ENCODE data around the gene ZNF771.
A peak's percentile ranks its signal among the peaks of the same experiment; 100 is the strongest.

Gene ZNF771

DNA sequence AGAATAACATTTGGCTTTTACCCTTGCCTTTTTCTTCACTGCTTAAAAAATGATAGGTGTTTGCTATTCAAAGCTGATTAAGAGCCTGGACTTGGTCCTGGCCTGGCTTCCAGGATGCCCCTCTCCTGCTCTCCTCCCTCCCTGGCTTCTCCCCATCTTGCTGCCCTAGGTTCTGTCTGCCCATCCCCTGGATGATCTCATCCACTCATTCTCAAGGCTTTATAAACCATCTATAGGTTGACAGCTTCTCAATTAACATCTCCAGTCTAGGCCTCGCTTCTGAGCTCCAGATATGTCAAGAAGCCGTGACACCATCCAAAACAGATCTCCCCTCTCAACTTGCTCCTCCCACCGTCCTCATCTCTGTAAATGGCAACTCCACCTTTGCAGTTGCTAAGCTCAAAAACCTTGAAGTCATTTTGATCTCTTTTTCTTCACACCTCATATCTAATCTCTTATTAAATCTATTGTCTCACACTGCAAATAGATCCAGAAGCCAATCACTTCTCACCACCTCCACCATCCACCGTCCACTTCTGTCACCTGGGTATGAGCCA is 8.7 kb downstream of the ZNF771 start:
- no peak for DNase-seq
- Histone ChIP-seq H3K27me3 (no peaks in the 10 kb centered on the region), H3K36me3 (peaks cover 12% of the 10 kb centered on the region), H3K9me3 (no peaks in the 10 kb centered on the region), H3K4me3 (ENCODE audit: low read depth, low read length) (no peak overlapping the region), H3K4me1 (peaks cover 3% of the 10 kb centered on the region; the same call in 1 of the 2 replicates)
- TF ChIP-seq, protein P1, sequence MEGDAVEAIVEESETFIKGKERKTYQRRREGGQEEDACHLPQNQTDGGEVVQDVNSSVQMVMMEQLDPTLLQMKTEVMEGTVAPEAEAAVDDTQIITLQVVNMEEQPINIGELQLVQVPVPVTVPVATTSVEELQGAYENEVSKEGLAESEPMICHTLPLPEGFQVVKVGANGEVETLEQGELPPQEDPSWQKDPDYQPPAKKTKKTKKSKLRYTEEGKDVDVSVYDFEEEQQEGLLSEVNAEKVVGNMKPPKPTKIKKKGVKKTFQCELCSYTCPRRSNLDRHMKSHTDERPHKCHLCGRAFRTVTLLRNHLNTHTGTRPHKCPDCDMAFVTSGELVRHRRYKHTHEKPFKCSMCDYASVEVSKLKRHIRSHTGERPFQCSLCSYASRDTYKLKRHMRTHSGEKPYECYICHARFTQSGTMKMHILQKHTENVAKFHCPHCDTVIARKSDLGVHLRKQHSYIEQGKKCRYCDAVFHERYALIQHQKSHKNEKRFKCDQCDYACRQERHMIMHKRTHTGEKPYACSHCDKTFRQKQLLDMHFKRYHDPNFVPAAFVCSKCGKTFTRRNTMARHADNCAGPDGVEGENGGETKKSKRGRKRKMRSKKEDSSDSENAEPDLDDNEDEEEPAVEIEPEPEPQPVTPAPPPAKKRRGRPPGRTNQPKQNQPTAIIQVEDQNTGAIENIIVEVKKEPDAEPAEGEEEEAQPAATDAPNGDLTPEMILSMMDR (IDR thresholded peaks at IDR 0.05; ENCODE audit: low read depth, low read length): no peak

DNA sequence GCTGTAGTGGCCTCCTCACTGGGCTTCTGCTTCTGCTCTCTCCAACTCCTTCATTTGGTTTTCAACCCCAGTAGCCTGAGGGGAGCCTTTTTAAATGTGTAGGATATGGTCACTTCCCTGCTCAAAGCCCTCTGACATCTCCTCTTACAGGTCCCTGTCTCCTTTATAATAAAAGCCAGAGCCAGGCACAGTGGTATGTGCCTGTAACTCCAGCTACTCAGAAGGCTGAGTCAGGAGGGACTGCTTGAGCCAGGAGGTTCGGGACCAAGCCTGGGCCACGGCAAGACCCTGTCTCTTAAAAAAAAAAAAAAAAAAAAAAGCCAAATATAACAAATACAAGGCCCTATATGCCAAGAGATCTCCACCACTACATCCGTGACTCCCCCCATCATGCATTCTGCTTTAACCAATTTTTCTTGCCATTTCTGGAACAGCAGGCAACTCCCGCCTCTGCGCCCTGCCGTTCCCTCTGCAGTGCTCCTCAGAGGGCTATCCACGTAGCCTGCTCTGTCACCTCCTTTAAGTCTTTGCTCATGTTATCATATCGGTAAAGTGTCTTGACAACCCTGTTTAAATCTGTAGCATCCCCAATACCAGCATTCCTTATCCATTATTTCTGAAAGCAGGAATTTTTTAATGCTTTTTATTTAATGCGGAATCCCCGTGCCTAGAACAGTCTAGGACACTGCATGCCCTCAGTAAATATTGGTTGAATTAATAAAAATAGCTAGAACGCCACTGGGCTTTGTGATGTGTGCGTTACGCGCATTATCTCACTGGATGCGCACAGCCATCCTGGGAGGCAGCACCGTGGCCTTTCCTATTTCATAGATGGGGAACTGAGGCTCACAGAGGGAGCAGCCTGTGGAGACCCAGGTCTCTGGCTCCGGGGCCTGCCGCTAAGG is 9.5 kb downstream of the ZNF771 start:
- TF ChIP-seq, protein P1 (IDR thresholded peaks at IDR 0.05; ENCODE audit: low read depth, low read length): no peak
- no peaks in the 10 kb centered on the region for H3K9me3 ChIP-seq
- H3K27me3 ChIP-seq: no peaks in the 10 kb centered on the region
- peaks cover 15% of the 10 kb centered on the region for H3K36me3 ChIP-seq
- H3K4me3 ChIP-seq (ENCODE audit: low read depth, low read length): peak overlapping the region; percentile 59
- no peak for DNase-seq
- H3K4me1 ChIP-seq: peaks cover 3% of the 10 kb centered on the region; the same call in 1 of the 2 replicates

DNA sequence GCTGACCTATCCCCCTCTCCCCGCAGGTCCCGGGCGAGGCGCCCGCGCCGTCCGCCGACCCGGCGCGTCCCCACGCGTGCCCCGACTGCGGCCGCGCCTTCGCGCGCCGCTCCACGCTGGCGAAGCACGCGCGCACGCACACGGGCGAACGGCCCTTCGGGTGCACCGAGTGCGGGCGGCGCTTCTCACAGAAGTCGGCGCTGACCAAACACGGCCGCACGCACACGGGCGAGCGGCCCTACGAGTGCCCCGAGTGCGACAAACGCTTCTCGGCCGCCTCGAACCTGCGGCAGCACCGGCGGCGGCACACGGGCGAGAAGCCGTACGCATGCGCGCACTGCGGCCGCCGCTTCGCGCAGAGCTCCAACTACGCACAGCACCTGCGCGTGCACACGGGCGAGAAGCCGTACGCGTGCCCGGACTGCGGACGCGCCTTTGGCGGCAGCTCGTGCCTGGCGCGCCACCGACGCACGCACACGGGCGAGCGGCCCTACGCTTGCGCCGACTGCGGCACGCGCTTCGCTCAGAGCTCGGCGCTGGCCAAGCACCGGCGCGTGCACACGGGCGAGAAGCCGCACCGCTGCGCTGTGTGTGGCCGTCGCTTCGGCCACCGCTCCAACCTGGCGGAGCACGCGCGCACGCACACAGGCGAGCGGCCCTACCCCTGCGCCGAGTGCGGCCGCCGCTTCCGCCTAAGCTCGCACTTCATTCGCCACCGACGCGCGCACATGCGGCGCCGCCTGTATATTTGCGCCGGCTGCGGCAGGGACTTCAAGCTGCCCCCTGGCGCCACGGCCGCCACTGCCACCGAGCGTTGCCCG is 10.3 kb downstream of the ZNF771 start:
- H3K9me3 ChIP-seq: no peaks in the 10 kb centered on the region
- DNase-seq: peak; percentile 92
- TF ChIP-seq, protein P1 (IDR thresholded peaks at IDR 0.05; ENCODE audit: low read depth, low read length): peak; percentile 43
- peak overlapping the region; percentile 59 for H3K4me3 ChIP-seq (ENCODE audit: low read depth, low read length)
- peaks cover 19% of the 10 kb centered on the region for H3K36me3 ChIP-seq
- peaks cover 3% of the 10 kb centered on the region; the same call in 1 of the 2 replicates for H3K4me1 ChIP-seq
- H3K27me3 ChIP-seq: no peaks in the 10 kb centered on the region

DNA sequence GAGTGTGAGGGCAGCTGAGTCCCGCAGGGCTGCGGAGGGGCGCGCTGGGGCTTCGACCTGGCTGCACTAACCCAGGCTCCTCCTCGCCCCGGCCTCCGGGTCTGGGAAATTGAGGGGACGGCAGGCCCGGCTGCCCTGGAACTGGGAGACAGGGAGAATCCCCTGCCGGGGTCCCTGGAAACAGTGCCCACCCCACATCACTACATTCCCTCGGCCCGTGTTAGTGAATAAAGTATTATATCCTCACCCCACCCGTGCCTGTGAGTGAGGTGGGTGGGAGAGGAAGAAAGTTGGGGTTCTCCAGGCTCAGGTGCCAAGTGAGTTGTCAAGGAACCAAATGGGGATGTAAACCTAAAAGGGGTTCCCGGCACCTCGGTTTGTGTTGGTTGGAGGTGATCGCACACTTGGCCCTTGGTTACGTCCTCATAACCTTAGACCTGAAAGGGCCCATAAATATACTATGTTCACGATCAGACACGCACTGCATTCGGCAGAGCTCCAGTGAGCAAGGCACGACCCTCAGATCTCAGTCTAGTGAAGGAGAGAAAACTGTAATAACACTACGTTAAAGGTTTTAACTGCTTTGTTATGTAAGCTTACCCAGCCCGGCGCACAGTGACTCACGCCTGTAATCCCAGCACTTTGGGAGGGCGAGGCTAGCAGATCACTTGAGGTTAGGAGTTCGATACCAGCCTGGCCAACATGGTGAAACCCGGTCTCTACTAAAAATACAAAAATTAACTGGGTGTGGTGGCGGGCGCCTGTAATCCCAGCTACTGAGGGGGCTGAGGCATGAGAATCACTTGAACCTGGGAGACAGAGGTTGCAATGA is 11.2 kb downstream of the ZNF771 start:
- Histone ChIP-seq H3K9me3 (no peaks in the 10 kb centered on the region), H3K4me1 (peaks cover 3% of the 10 kb centered on the region; the same call in 1 of the 2 replicates), H3K36me3 (peaks cover 28% of the 10 kb centered on the region), H3K4me3 (ENCODE audit: low read depth, low read length) (peak overlapping the region; percentile 59), H3K27me3 (no peaks in the 10 kb centered on the region)
- DNase-seq: no peak
- TF ChIP-seq, protein P1 (IDR thresholded peaks at IDR 0.05; ENCODE audit: low read depth, low read length): no peak

DNA sequence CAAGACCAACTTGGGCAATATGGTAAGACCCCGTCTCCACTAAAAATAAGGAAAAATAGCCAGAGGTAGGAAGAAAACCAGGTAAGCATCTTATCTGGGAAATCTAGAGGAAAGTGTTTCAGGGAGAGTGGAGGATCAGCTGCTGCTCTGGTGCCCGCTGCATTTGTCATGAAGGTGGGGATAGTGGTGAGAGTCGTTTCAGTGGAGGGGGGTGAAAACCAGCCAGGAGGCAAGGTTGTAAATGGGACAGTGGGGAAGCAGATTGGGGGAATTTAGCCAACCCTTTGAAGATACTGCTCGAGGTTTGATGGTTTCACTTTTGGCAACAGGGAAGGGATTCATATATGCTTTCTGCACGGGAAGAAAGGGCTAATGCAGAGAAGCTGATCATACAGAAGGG is 13.6 kb downstream of the ZNF771 start:
- no peak for DNase-seq
- H3K4me1 ChIP-seq: peaks cover 3% of the 10 kb centered on the region; the same call in 1 of the 2 replicates
- H3K4me3 ChIP-seq (ENCODE audit: low read depth, low read length): no peak overlapping the region
- TF ChIP-seq, protein P1 (IDR thresholded peaks at IDR 0.05; ENCODE audit: low read depth, low read length): no peak
- H3K27me3 ChIP-seq: no peaks in the 10 kb centered on the region
- no peaks in the 10 kb centered on the region for H3K9me3 ChIP-seq
- H3K36me3 ChIP-seq: peaks cover 50% of the 10 kb centered on the region
